Kidney (tissue), 14 donors: ENCODE measurements around the gene PLXDC1. TPM values are rescaled to one million over a fixed set of nuclear protein-coding genes. Genes with fewer than 3 reads are reported as not detected.

Experiments
- DNase-seq, 5 donors: peaks; one replicate each; pipeline ENCODE4 v3.0.0-alpha.2; 2013 to 2020
- FAIRE-seq: peaks from 2 replicates; lab custom pipeline; 2012; peaks lifted over from hg19 to GRCh38; lab: Jason Lieb, UNC
- H3K27ac ChIP-seq, 2 donors: one replicate each; pipeline ENCODE4 v1.7.0; 2013; ENCODE audit warnings: low read depth in 2 of 2, low read length in 2 of 2, inconsistent platforms in 1 of 2
- H3K27me3 ChIP-seq: one replicate; pipeline ENCODE4 v1.7.1; 2013; ENCODE audit warnings: low read length, inconsistent platforms; ENCODE audit not compliant: control insufficient read depth, insufficient read depth
- H3K36me3 ChIP-seq, 3 donors: one replicate each; pipeline versions ENCODE4 v1.7.0 to v1.7.1; 2013; ENCODE audit warnings: low read length in 3 of 3, control low read depth in 1 of 3, inconsistent platforms in 1 of 3; ENCODE audit not compliant: insufficient read depth in 3 of 3, control insufficient read depth in 2 of 3
- H3K4me1 ChIP-seq, 3 donors: one replicate each; pipeline versions ENCODE4 v1.7.0 to v1.7.1; 2013; ENCODE audit warnings: low read length in 3 of 3, inconsistent platforms in 1 of 3, low read depth in 1 of 3; ENCODE audit not compliant: control insufficient read depth in 2 of 3, insufficient read depth in 2 of 3
- H3K4me3 ChIP-seq, 3 donors: one replicate each; pipeline versions ENCODE4 v1.7.0 to v1.8.1; 2013; ENCODE audit warnings: low read length in 3 of 3, control low read depth in 1 of 3, inconsistent platforms in 1 of 3
- H3K9ac ChIP-seq, 3 donors: one replicate each; pipeline versions ENCODE4 v1.7.0 to v1.7.1; 2013; ENCODE audit warnings: low read length in 3 of 3, control low read depth in 1 of 3, inconsistent platforms in 1 of 3
- H3K9me3 ChIP-seq, 3 donors: one replicate each; pipeline versions ENCODE4 v1.7.0 to v1.7.1; 2013; ENCODE audit warnings: low read length in 3 of 3, control low read depth in 1 of 3, inconsistent platforms in 1 of 3; ENCODE audit not compliant: control insufficient read depth in 2 of 3, insufficient read depth in 1 of 3
- intact Hi-C: fragments of 100-400 bp; cut with DNase I; formaldehyde crosslinking; loops from one replicate; pipeline ENCODE4 v1.11.1; 2022
- polyA plus RNA-seq: library from polyadenylated mRNA; stranded (reverse); fragments of 350-450 nt; fragmentation: Illumina TruSeq; extraction: RNeasy Lipid Tissue Mini Kit (QIAGEN cat#74804); gene quantifications from one replicate; pipeline ENCODE4 v1.2.3, GENCODE V29; 2014; ENCODE audit warnings: low read depth, low replicate concordance; ENCODE audit not compliant: insufficient read depth
- total RNA-seq: library from RNA; stranded (reverse); fragmentation: NEBNext Ultra II Directional; extraction: Animal tissue kit (Norgen Biotek cat#: 25700); gene quantifications from one replicate; pipeline ENCODE4 v1.2.1, GENCODE V29; 2021
- TF ChIP-seq, protein P1 (sequence below): IDR thresholded peaks from 3 replicates; pipeline ENCODE4 v1.5.1; 2012; ENCODE audit warnings: mild to moderate bottlenecking, moderate library complexity, borderline replicate concordance; ENCODE audit not compliant: insufficient read depth; ENCODE audit errors: extremely low read depth
- donor health status: control.
- donor health status: control.
- donor health status: control.
- donor health status: control.
- donor health status: control.
- donor health status: DM: yes; HTN: yes; CAD: no.
- donor health status: Normal renal cell carcinoma (clear cell type).

Gene PLXDC1
- total and polyA plus RNA-seq, 2 donors from 2014 or later: 4.5 to 11.1 TPM

DNA sequence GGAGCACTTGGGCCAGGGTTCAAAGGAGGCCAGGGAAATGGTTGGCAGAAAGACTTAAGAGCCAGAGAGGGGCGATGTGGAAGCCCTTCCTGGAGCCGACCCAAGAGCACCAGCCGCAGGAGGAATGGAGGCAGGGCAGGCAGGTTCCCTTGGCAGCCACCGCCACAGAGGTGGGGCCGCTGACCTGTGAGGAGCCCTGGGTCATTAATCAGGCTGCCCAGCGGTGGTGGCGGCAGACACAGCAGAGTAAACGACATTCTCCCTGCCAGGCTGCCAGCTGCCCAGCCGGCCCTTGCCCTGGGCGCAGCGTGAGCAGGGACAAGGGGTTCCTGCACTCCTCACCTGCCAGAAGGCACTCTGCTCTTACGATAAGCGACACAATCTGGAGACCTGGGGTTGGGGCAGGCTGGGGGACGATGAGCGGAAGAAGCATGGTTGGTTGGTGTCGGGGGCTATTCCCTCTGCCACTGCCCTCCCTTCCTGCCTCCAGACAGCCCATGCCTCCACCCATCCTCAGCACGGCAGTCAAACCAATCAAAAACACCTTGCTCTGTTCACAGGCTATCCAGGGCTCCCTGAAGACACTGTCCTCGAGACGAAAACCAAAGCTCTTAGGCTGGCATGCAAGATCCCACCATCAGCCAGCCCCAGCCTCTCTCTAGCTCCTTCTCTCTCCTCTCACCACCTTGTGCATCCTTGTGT is 40.9 kb downstream of the PLXDC1 start:
- FAIRE-seq (no peak), DNase-seq (peak; percentile 58 to 84 (median 73))
- no peak overlapping the region for H3K27ac ChIP-seq
- no peak overlapping the region for H3K9ac ChIP-seq
- intact Hi-C loops: no loop called here
- H3K9me3 ChIP-seq: no peaks in the 10 kb centered on the region
- H3K4me3 ChIP-seq: no peak overlapping the region
- no peaks in the 10 kb centered on the region for H3K27me3 ChIP-seq
- H3K36me3 ChIP-seq: no peaks in the 10 kb centered on the region
- TF ChIP-seq, protein P1, sequence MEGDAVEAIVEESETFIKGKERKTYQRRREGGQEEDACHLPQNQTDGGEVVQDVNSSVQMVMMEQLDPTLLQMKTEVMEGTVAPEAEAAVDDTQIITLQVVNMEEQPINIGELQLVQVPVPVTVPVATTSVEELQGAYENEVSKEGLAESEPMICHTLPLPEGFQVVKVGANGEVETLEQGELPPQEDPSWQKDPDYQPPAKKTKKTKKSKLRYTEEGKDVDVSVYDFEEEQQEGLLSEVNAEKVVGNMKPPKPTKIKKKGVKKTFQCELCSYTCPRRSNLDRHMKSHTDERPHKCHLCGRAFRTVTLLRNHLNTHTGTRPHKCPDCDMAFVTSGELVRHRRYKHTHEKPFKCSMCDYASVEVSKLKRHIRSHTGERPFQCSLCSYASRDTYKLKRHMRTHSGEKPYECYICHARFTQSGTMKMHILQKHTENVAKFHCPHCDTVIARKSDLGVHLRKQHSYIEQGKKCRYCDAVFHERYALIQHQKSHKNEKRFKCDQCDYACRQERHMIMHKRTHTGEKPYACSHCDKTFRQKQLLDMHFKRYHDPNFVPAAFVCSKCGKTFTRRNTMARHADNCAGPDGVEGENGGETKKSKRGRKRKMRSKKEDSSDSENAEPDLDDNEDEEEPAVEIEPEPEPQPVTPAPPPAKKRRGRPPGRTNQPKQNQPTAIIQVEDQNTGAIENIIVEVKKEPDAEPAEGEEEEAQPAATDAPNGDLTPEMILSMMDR: no peak
- peaks cover 0 to 7% (median 0%) of the 10 kb centered on the region in 3 donors for H3K4me1 ChIP-seq

DNA sequence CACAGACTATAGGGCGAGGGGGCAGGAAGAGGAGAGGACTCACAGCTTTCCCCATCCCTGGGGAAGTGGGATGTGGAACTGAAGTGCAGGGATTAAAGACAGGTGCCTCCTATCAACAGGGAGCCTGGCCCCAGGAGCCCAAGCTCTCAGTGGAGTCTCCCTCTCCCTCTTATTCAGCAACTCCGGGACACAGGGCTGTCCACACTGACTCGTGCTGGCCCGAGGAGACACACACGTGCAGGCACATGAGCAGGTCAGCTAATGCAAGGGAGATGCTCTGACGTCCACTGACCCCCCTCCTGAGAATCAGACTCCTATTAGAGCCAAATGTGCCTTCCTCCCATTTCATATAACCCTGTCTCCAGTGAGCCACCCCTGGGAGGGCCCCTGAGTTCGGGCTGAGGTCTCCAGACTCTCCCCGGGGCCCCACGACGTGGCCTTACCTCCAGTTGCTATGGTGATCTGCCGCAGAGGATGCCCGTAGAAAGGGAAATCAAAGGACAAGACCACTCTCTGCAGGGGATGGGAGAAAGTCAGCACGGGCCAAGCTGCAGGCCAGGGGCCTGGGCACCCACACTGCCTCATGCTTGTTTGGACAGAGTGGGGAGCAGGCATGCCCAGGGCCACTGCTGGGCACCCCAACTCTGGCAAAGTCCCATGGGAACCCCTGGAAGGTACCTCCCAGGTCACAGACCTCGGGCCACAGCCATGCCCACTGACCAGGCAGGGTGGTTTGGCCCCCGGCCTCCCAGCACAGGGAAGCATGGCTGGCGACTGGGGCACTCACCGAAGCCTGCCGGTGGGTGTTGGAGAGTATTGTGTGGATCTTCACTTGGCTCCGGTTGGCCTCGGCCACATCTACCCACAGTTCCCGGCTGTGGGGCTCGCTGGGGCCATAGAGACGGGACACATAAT is 42.7 kb downstream of the PLXDC1 start:
- intact Hi-C loops: no loop called here
- Histone ChIP-seq H3K9me3 (no peaks in the 10 kb centered on the region), H3K9ac (no peak overlapping the region), H3K27me3 (no peaks in the 10 kb centered on the region), H3K4me1 (peaks cover 0 to 7% (median 0%) of the 10 kb centered on the region in 3 donors), H3K27ac (no peak overlapping the region), H3K36me3 (no peaks in the 10 kb centered on the region), H3K4me3 (no peak overlapping the region)
- FAIRE-seq (no peak), DNase-seq (no peak)
- TF ChIP-seq, protein P1: no peak

DNA sequence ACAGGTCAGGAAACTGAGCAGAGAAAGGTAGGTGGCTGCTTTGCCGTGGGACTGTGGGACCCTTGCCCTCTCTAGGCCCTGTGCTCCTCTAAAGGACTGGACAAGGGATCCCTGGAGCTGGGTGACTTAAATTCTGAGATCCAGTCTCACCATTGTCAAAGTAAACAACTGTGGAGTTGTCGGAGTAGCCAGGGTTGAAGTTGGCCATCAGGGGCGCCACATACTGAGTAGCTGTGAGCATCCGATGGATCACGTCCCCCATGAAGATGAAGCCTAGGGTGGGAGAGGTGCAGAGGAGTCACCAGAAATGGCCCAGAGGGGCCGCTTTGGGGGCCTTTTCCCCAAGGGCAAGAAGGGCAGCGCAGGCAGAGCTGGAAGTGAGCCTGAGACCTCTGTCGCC is 43.5 kb downstream of the PLXDC1 start:
- H3K36me3 ChIP-seq: no peaks in the 10 kb centered on the region
- intact Hi-C loops: no loop called here
- DNase-seq (no peak), FAIRE-seq (no peak)
- peaks cover 0 to 7% (median 0%) of the 10 kb centered on the region in 3 donors for H3K4me1 ChIP-seq
- TF ChIP-seq, protein P1: no peak
- H3K9me3 ChIP-seq: no peaks in the 10 kb centered on the region
- H3K27ac ChIP-seq: no peak overlapping the region
- H3K9ac ChIP-seq: no peak overlapping the region
- no peak overlapping the region for H3K4me3 ChIP-seq
- no peaks in the 10 kb centered on the region for H3K27me3 ChIP-seq
